HG02759 (cell line): ENCODE results near the gene CLDN16.

Source experiments
- ATAC-seq: cut with Tn5 transposase; IDR thresholded peaks from one replicate; pipeline ENCODE4 v1.9.1; 2021; ENCODE audit warnings: mild to moderate bottlenecking, moderate library complexity; ENCODE audit not compliant: unreplicated experiment

Gene CLDN16

GRCh38 chr3:190435618-190436017 lies 47.7 kb downstream of the CLDN16 start:
- no peak for ATAC-seq

- ATAC-seq: no peak
Measured at GRCh38 chr3:190436331-190436730, 48.4 kb downstream of the CLDN16 start.

GRCh38 chr3:190442240-190442639 lies 54.3 kb downstream of the CLDN16 start:
- no peak for ATAC-seq

- ATAC-seq: no peak
Measured at GRCh38 chr3:190443257-190443656, 55.3 kb downstream of the CLDN16 start.

GRCh38 chr3:190444006-190444405 lies 56.0 kb downstream of the CLDN16 start:
- no peak for ATAC-seq

- ATAC-seq: no peak
Measured at GRCh38 chr3:190444576-190445145, 56.7 kb downstream of the CLDN16 start.

- ATAC-seq: no peak
Measured at GRCh38 chr3:190446573-190447279, 58.8 kb downstream of the CLDN16 start.

- no peak for ATAC-seq
Measured at GRCh38 chr3:190448256-190448655, 60.3 kb downstream of the CLDN16 start.

- no peak for ATAC-seq
Measured at GRCh38 chr3:190449801-190450200, 61.8 kb downstream of the CLDN16 start, which contains the start of gene TMEM207. Gene TMEM207 (minus strand): TSS chr3:190449901. CDS start chr3:190449809, 92 bp downstream.

- no peak for ATAC-seq
Measured at GRCh38 chr3:190455828-190456227, 67.9 kb downstream of the CLDN16 start.

- ATAC-seq: no peak
Measured at GRCh38 chr3:190456770-190457169, 68.8 kb downstream of the CLDN16 start.

GRCh38 chr3:190458040-190458439 lies 70.1 kb downstream of the CLDN16 start:
- no peak for ATAC-seq
